ENCODE measurements around the gene AZIN2.
"Not testable (repeated sequence)": the region's sequence is repeated elsewhere in the genome, so short reads cannot be mapped to it uniquely, and the experiment has no call there.

AZIN2 gene

DNA sequence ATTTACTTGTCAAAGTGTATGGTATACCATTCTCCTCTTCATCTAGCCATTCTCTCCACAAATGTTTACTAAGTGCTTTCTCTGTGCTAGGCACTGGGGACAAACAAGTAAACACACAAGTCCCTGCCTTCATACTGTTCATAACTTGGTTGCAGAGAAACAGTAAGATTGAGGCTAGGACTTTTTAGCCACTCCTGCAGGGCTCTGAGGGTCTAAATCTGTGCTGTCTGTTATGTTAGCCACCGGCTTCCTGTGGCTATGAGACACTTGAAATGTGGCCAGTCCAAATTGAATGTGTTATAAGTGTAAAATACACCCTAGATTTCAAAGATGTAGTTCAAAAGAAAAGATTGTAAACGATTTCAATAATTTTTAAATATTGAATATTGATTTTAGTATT, 50.2 kb downstream of the AZIN2 start:
- no peak for DNase-seq

DNA sequence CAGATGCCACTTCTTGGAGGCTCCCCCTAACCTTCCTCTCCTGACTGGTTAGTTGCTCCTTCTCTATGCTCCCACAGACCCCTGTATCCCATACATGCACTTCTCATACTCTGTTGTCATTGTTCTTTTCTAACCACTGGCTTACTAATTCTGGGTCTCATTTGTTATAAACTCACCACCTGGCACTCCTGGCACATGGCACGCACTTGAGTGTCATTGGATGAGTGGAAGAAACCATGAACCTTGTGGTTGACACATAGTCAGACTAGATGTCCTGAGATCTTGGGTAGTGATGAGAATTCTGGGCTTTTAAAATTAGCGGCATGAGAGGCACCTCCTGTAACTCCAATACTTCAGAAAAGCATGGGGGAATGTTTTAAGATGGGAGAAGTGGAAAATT, 51.6 kb downstream of the AZIN2 start:
- DNase-seq, result no peak

DNA sequence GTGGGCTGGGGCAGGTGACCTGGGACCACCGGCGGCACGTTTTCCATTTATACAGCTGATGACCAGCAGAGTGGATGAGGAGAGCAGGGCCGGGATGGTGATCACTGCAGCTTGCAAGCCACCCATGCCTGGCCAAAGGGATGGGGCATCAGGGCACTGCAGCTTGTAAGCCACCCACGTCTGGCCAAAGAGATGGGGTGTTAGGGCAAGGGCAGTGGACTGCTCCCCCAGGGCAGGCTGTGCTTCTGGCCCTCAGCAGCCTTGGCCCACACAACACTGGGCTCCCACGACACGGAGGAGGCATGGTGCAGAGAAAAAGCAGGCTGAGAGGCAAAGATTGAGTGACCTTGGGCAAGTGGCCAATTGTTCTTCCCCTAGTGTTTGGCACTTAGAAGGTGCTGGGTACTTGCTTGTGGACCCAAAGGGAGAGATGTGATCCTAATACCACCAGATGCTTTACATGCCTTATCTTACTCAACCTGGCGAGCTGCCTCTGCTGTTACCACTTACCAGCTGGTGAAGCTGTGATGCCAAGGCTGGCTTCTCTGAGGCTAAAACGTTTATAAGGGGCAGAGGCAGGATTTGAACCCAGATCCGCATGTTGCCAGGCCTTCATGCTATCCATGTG, 52.6 kb downstream of the AZIN2 start:
- DNase-seq, result no peak

DNA sequence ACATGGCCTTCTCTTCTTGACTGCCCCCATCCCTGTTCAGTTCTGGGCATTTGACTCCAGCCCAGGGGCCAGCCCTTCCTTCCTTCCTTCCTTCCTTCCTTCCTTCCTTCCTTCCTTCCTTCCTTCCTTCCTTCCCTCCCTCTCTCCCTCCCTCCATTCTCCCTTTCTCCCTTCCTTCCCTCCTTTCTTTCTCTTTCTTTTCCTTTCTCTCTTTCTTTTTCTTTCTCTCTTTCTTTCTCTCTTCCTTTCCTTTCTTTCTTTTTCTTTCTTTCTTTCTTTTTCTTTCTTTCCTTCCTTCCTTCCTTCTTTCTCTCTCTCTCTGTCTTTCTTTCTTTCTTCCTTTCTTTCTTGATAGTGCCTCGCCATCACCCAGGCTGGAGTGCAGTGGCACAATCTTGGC, 55.1 kb downstream of the AZIN2 start:
- not testable (repeated sequence) for DNase-seq

DNA sequence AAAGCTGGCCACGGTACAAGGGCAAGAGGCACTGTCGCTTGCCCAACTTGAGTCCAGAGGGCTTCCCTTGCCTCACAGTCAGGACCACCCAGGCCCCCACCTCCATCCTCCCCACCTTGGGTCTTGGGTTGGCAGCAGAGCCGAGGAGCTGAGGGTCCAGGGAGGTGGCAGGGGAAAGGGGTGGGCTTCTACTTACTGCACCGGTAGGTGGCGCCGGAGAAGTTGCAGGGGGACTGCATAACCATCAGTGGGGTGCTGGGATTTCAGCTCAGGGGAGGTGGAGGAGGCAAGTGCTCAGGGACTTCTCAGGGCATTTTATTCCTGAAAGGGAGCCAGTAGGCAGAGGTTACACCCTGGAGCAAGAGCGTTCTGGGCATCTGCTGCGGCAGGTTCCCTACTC, 56.8 kb downstream of the AZIN2 start:
- DNase-seq, result no peak

DNA sequence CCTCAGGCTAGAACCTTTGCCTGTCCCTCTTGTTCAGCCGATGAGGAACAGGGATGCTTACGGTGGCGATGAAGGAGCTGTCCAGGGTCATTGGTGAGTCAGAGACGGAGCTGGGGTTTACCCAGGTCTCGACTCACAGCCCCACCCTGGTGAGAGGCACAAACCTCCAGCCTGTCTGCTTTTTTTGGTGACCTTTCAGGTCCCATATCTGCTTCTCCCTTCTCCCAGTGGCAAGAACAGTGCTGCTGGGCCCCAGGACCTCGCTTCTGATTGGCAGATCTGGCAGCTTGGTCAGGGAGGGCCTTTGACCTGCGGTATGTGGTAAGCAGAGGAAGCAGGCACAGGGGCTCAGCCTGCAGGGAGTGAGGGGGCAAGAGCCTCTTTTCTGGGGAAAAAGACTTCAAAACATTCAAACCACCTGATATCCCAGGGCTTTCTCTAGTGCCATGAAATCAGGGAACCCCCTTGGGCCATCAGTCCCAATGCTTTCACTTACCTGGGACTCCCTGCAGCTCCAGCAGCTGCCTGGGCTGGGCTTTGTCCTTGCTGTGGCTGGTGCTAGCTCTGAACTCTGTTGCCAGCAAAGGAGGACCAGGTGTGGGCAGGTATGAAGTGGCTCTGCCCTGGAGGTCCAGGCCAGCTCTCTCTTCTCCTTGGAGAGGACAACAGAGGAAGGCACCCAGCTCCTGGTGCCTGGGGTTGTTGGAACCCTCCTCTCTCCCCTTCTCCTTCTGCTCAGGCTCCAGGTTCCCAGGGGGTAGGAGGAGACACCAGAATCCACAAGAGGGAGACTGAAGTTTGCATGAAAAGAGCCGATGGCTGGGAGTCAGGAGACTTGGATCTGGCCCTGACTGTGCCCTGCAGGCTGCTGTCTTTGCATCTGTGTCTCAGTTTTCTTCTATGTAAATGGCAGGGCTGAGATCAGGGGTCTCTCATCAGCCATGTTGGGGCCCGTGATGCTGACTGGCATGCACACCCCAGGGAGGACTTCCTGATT, 59.5 kb downstream of the AZIN2 start:
- no peak for DNase-seq

DNA sequence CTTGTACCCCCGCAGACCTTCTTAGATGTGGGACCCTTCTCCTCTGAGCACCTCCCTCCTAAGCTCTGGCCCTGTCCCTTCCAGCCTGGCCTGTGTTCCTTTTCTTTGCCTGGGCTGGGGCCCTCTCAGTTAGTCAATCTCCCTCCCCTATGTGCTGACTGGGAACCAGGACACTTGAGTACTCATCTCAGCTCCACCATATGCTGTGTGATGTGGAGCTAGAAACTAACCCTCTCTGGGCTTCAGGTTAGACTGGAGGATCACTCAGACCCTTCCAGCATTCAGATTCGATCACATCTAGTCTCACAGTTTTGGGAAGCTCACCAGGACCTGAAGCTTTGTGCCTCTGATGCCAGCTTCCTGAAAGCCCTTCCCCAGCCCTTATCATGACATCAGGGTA, 60.3 kb downstream of the AZIN2 start:
- DNase-seq, result no peak

DNA sequence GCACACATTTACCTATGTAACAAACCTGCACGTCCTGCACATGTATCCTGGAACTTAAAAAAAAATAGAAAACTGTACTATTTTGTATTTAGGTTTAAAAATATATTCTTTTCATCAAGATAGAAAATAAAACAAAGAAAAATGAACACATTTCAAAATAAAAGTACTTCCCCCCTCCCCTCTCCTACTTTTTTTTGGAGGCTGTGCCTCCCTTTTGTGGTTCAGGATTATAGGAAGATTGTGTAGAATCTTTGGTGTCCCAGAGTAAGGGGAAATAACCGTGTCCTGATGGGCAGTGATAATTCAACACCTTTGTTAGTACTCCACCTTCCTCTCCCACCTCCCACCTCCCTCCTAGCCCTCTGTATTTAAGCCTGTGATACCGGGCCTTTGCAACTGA, 60.8 kb downstream of the AZIN2 start:
- DNase-seq, result no peak

DNA sequence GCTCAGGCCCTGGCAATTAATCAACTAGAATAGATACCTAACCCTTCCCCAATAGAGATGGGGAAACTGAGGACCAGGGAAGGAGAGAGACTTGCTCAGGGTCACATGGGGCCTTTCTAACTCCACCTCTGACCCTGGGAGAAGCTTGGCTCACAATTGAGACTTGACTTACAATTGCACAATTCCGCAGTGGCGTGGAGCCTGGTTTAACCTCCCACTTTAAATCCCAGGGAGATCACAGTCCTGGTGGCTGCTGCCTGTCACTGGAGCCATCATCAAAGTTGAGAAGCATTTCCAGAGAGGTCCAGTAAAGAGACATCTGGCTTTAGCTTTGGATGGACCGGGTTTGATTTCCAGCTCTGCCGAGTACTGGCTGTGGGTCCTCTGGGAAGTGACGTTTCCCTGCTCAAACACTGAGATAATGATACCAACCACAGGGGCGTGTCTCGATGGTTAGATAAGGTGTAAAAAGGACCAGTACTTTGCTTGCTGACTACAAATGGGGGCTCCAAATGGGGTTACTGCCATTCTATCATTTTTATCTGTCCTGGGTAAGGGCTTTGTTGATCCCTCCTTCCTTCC, 61.6 kb downstream of the AZIN2 start:
- no peak for DNase-seq

DNA sequence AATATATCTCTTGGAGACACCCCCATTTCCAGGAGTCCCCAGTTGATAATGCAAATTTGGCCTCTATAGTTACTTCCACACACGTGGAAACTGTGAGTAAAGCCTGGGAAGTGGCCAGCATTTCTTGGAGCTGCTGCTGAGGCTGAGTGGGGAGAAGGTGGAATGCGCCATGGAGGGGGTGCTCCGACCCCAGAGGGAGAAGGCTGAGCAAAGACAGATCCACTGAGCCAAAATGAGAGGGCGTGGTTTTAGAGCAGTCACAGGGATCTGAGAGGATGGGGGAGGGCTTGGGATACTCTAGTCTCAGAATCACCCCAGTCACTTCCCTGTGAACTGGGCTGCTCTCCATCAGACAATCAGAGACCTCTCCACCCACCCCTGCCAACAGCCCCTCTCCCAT, 62.2 kb downstream of the AZIN2 start:
- no peak for DNase-seq

DNA sequence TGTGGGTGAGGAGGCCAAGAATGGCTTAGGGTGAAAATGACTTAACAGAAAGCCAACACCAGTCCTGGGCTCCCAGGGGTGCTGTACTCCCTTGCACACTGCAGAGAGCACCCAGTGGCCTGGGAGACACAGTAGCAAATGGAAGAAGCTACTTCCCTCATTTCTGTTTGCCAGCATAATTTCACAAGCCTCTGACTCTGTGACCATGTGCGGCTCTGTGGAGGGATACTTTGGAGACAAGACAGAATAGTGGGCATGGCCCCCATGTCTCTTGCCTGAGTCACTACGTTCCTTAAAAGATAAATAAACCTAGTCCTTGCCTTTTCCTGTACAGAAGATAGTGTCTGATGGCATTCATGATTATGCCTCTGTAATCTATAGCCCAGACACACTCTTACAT, 62.7 kb downstream of the AZIN2 start:
- peak; percentile 70 for DNase-seq

DNA sequence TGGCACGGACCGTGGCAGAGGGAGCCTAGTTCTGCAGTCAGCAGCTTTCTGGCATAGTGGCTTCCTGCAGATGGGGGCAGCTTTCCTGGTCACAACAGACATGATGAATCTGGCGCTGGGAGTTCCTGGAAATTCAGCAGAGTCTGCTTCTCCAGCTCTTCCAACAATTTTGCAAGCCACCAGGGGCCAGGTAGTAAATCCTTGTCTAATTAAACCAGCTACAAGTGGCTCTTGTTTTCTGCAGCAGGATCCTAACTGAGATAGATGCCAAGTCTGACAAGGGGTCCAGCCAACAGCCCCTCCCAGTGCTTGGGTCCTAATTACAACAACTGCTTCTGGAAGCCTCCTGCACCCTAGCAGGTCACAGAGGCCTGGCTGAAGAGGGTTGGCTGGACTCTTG, 65.0 kb downstream of the AZIN2 start:
- DNase-seq, result no peak

DNA sequence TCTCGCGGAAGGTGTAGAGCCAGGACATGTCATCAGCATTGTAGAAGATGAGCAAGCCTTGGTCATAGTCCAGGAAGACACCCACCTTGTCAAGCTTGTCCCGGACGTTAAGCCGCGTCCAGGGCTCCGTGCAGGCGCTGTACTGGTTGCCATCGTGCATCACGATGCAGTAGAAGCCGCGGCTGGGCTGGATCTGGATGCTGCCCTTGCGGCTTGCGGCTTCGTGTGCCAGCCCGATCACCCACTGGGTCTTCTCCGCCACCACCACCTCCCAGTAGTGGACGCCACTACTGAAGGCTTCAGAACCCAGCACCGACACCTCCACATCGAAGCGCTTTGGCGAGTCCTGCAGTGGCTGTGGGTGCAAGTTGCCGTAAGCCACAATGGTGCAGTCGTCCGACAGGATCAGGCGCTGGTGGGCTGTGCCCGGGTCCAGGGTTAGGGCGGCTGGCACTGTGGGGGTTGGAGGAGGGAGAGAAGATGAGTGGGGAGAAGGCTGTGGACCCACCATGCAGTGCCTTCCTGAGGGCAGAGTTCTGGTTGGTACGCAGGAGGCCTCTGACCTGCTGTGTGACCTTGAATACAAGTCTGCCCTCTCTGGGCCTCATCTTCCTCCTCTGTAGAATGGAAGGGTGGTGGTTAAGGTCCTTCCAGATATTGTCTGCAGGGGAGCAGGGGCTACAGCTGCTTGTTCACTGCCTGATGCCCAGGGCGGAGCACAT, 66.5 kb downstream of the AZIN2 start:
- no peak for DNase-seq

DNA sequence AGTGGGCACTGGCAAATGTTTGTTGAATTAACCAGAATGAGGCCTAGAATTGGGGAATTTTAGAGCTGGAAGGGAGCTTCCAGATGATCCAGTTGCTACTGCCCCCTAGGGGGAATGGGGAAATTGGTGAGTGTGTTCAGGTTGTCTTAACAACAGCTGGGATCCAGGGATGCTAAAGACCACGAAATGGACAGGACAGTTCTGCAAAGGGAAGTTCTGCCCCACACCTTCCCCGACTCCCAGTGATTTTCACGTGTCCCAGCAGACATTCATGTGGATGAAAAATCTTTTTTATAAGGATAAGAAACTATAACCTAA, 67.0 kb downstream of the AZIN2 start:
- no peak for DNase-seq

DNA sequence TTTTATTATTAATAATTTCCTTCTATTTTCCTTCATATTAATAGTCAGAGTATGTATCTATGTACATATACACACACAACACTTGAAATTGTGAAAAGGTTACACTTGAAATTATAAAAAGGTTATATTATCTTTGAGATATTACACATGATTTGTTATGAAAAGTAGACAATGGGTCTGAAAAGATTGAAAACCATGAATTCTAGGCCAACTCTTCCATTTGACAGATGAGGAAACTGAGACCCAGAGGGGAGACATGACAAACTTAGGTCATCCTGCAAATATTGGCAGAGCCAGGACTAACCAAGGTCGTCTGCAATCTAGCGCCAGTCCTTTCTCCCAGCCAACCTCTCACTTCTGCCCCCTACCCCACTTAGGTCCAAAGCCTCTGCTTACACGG, 67.7 kb downstream of the AZIN2 start:
- no peak for DNase-seq

DNA sequence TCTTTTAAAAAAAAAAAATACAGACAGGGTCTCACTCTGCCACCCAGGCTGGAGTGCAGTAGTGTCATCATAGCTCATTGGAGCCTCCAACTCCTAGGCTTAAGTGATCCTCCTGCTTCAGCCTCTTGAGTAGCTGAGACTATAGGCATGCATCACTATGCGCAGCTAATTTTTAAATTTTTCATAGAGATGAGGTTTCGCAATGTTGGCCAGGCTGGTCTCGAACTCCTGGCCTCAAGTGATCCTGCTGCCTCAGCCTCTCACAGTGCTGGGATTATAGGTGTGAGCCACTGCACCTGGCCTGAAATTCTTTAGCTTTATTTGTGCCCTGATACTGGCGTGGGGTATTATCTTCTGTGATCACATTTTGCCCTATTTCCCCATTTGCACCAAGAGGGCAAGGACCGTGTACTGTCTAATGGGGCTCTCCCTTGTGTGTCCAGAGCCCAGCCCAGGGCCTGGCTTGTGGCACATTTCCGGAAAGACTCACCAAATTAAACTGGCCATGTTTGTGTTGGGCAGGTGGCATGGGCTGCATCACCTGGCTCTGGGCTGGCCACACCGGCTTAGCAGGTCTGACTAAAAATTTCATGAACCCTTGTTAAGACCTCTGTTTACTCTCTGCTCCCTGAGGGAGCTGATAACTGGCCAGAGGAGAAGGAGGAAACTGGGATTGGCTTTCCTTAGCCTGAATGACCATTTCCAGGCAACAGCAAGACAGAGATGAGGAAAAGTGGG, 68.7 kb downstream of the AZIN2 start:
- no peak for DNase-seq

DNA sequence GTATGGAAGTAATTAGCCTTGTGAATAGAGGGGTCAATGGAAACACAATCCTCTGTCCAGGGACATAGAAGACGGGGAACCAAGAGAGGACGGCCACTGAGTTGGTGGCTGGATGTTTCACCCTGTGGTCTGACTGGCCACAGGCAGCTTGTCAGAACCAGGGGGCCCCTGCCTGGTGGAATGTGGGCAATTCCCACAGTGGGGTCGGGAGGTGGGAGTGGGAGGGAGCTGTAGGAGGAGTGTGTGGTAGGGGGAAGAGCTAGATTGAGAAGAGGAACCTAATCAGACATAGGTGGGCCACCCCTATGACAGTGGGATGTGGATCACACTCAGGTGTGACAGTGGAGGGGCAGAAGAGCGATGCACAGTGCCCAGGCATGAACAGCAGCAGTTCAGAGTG, 69.6 kb downstream of the AZIN2 start:
- DNase-seq, result no peak

DNA sequence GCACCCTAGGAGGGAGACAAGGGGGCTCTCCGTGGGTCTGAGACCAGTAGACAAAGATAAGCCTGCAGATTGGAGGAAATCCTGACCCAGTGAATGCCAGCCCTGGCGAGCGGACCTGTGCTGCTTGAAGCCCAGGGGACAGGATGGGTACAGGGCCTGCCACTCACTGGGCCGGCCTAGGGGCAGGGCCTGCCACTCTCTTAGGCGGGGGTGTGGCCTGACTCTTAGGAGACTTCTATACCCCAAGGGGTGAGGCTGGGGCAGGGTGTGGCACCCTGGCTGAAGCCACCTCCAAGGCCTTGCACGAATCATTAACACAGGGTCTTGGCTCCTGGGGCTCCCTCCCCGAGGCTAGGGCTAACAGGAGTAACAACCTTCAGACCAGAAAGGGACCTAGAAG, 70.2 kb downstream of the AZIN2 start:
- DNase-seq, result no peak

DNA sequence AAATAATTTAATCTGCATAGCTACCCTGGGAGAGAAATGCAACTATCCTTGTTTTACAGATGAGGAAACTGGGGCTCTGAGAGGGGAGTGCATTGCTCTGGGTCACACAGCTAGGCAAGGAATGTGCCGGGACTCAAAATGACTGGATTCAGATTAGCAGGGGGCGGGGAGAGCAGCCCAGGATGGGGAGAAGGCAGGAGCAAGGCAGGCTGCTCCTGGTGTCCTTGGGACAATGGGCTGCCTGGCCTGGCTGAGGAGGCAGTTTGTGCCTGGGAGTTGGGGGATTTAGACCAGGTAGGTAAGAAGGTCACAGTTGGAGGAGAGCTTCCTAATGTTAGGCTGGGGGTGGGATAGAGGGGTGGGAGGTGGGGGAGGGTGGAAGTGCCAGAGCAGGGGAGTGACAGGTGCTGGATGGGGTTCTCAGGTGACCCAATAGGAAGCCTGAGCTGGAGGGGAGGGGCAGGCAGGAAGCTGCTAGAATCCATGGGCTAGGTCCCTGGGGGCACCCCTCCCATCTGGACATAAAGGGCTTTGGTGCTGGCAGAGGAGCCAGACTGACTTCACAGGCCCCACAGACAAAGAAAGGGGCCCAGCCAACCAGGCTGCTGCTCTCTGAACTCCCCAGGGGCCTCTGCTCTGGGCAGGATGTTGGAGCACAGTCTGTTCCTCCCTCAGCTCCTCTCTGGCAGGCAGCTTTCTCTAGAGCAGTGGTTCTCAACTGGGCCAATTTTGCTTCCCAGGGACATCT, 71.9 kb downstream of the AZIN2 start:
- no peak for DNase-seq

DNA sequence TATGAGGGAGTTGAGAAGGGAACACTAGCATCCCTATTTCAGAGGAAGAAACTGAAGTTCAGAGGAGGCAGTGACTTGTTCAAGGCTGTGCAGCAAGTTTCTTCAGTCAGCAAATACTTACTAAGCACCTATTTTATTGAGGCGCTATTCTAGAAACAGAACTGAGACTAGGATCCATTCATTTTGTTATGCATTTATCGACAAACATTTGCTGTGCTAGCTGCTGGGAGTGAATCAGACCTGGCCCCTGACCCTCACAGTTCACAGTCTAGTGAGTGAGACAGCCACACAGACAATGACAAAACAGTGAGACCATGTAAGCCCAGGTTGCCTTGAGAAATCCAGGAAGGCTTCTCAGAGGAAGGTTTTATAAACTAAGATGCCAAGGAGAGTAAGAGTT, 72.7 kb downstream of the AZIN2 start:
- no peak for DNase-seq

DNA sequence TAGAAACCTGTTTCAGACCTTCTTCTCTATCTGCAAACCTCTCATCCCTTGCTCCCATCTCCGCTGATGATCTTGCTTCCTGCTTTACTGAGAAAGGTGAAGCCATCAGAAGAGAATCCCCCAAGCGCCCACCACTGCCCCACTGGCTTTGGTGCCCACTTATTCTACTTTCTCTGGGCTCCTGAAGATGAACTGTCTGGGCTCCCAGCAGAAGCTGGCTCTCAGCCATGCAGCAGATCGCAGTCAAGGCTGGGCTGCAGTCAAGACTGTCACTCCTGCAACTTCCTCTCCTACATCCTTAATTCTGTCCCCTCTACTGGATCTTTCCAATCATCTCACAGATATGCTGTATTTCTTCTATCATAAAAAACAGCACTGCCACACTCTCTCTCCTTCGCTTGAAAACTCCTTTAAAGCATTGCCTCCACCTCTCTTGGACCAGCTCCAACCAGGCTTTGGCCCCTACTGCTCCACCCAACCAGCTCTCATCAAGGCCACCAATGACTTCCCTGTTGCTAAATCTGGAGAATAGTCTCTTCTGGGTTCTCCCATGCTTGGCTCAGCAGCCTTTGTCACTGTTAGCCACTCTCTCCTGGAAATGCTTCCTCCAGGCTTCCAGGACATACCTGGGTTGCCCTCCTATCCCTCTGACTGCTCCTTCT, 75.1 kb downstream of the AZIN2 start:
- DNase-seq, result no peak

DNA sequence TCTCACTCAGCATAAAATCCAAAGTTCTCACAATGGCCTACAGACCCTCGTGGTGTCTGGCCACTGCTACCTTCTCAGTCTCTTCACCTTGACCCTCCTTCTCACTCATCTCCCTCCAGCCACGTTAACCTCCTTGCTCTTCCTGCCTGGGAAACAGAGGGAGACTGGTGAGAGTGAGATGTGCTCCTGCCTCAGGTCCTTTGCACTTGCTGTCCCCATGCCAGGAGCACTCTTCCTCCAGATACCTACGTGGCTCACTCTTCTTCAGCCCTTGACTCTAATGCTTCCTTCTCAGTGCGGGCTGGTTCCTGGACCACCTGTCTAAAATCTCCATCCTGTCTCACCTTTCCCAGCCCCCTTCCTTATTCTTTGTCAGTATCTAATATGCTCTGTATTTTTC, 76.2 kb downstream of the AZIN2 start:
- DNase-seq, result no peak
